SK-N-SH (cell line): Measurements from ENCODE around the gene MMP23B. TPM values are rescaled to one million over a fixed set of nuclear protein-coding genes. Genes with fewer than 3 reads are reported as not detected.
A peak's percentile ranks its signal among the peaks of the same experiment; 100 is the strongest.

Experiments
- CTCF ChIA-PET: fragments of 300-600, 350-600 bp; formaldehyde crosslinking; extraction: SDS; loops from one replicate; lab custom pipeline; 2021; lab: Yijun Ruan, JAX
- POLR2A ChIA-PET: fragments of 350-600 bp; sonication (Branson Sonifier 250); formaldehyde crosslinking; extraction: SDS; loops from one replicate; lab custom pipeline; 2020; ENCODE audit warnings: antibody characterized with exemption, inconsistent platforms; lab: Yijun Ruan, JAX
- DNase-seq: peaks from one replicate; pipeline ENCODE4 v3.0.0; 2012
- H2AFZ ChIP-seq: fragments of 200-600 bp; sonication (generic); 2 replicates; pipeline ENCODE4 v1.8.1; 2016; ENCODE audit warnings: antibody characterized with exemption, mild to moderate bottlenecking, low read depth
- H3F3A ChIP-seq: fragments of 200-600 bp; sonication (generic); replicated peaks from 2 replicates; pipeline ENCODE3; 2016; ENCODE audit warnings: antibody characterized with exemption, mild to moderate bottlenecking; ENCODE audit not compliant: insufficient read depth
- H3K27ac ChIP-seq, 2 experiments: fragments of 200-500 bp in 1 of 2; fragments of 200-600 bp in 1 of 2; sonication (Bioruptor generic) in 1 of 2; sonication (generic), shearing (Covaris generic) in 1 of 2; 2 replicates each; pipeline versions ENCODE4 v1.5.1 to v1.6.1; 2014 to 2016; ENCODE audit warnings: low read depth in 2 of 2, inconsistent platforms in 1 of 2, low read length in 1 of 2, mild to moderate bottlenecking in 1 of 2, mixed read lengths in 1 of 2
- H3K27me3 ChIP-seq: fragments of 200-600 bp; sonication (generic), shearing (Covaris generic); 2 replicates; pipeline ENCODE4 v1.6.1; 2016; ENCODE audit warnings: mixed run types; ENCODE audit not compliant: insufficient read depth
- H3K36me3 ChIP-seq, 2 experiments: fragments of 200-500 bp in 1 of 2; fragments of 200-600 bp in 1 of 2; sonication (Bioruptor generic) in 1 of 2; sonication (generic) in 1 of 2; replicated peaks in 1 of 2; 2 replicates each; pipeline versions ENCODE3 to v1.5.1; 2014 to 2016; ENCODE audit warnings: low read length in 1 of 2, mild to moderate bottlenecking in 1 of 2; ENCODE audit not compliant: insufficient read depth in 2 of 2, control insufficient read depth in 1 of 2
- H3K4me1 ChIP-seq, 2 experiments: fragments of 200-500 bp in 1 of 2; fragments of 200-600 bp in 1 of 2; sonication (Bioruptor generic) in 1 of 2; sonication (generic), shearing (Covaris generic) in 1 of 2; 2 replicates each; pipeline versions ENCODE4 v1.5.1 to v1.6.1; 2014 to 2016; ENCODE audit warnings: low read depth in 1 of 2, low read length in 1 of 2, mixed run types in 1 of 2; ENCODE audit not compliant: insufficient read depth in 2 of 2, control insufficient read depth in 1 of 2
- H3K4me2 ChIP-seq: fragments of 200-600 bp; sonication (generic), shearing (Covaris generic); 2 replicates; pipeline ENCODE4 v1.6.1; 2017; ENCODE audit warnings: mixed run types
- H3K4me3 ChIP-seq, 2 experiments: fragments of 200-500 bp in 1 of 2; fragments of 200-600 bp in 1 of 2; sonication (Bioruptor generic) in 1 of 2; sonication (generic), shearing (Covaris generic) in 1 of 2; 2 replicates each; pipeline versions ENCODE4 v1.5.1 to v1.8.1; 2014 to 2016; ENCODE audit warnings: low read depth in 2 of 2, inconsistent platforms in 1 of 2, low read length in 1 of 2, mild to moderate bottlenecking in 1 of 2, mixed read lengths in 1 of 2, moderate library complexity in 1 of 2
- H3K79me2 ChIP-seq: fragments of 200-600 bp; sonication (generic); 2 replicates; pipeline ENCODE4 v1.8.1; 2017; ENCODE audit warnings: mild to moderate bottlenecking; ENCODE audit not compliant: insufficient read depth
- H3K9ac ChIP-seq: fragments of 200-600 bp; sonication (generic); 2 replicates; pipeline ENCODE4 v1.6.1; 2017; ENCODE audit warnings: mixed run types
- H3K9me2 ChIP-seq: fragments of 200-600 bp; sonication (generic); 2 replicates; pipeline ENCODE4 v1.6.1; 2017; ENCODE audit warnings: mixed run types
- H3K9me3 ChIP-seq: fragments of 200-600 bp; sonication (generic); 2 replicates; pipeline ENCODE4 v1.6.1; 2017; ENCODE audit warnings: mixed run types, mild to moderate bottlenecking, moderate library complexity
- H4K20me1 ChIP-seq: fragments of 200-600 bp; sonication (generic); 2 replicates; pipeline ENCODE4 v1.6.1; 2017; ENCODE audit warnings: mild to moderate bottlenecking, mixed run types; ENCODE audit not compliant: insufficient read depth
- FOSL2 ChIP-seq: IDR thresholded peaks from 2 replicates; pipeline ENCODE4 v1.4.0; 2012; ENCODE audit warnings: low read depth, mild to moderate bottlenecking, moderate library complexity, borderline replicate concordance
- FOXJ3 ChIP-seq: sonication (generic); formaldehyde crosslinking; IDR thresholded peaks from 2 replicates; pipeline ENCODE4 v1.5.1; 2020; ENCODE audit warnings: mild to moderate bottlenecking, missing genetic modification reagents
- FOXM1 ChIP-seq: IDR thresholded peaks from 2 replicates; pipeline ENCODE4 v1.4.0; 2012; ENCODE audit warnings: low read depth, mild to moderate bottlenecking
- GATA2 ChIP-seq: sonication (generic); formaldehyde crosslinking; IDR thresholded peaks from 2 replicates; pipeline ENCODE4 v1.5.0; 2020; ENCODE audit warnings: mild to moderate bottlenecking, missing genetic modification reagents
- JUND ChIP-seq: IDR thresholded peaks from 2 replicates; pipeline ENCODE4 v1.4.0; 2012
- NRF1 ChIP-seq: IDR thresholded peaks from 2 replicates; pipeline ENCODE4 v1.6.1; 2012; ENCODE audit warnings: low read depth, mild to moderate bottlenecking, low read length
- REST ChIP-seq: IDR thresholded peaks from 2 replicates; pipeline ENCODE4 v1.6.1; 2012; ENCODE audit warnings: mild to moderate bottlenecking, low read depth, low read length, moderate library complexity
- TEAD4 ChIP-seq: IDR thresholded peaks from 2 replicates; pipeline ENCODE4 v1.4.0; 2012; ENCODE audit warnings: mild to moderate bottlenecking, borderline replicate concordance; ENCODE audit not compliant: insufficient read depth
- USF1 ChIP-seq: IDR thresholded peaks from 2 replicates; pipeline ENCODE4 v1.4.0; 2012; ENCODE audit warnings: low read depth, borderline replicate concordance
- YY1 ChIP-seq: IDR thresholded peaks from 2 replicates; pipeline ENCODE4 v1.4.0; 2012; ENCODE audit warnings: low read depth, mild to moderate bottlenecking
- WGBS: methylation state at CpG from one replicate; pipeline ENCODE4 v1.1.6; 2017; ENCODE audit warnings: low lambda C conversion rate; 5-methylcytosine and 5-hydroxymethylcytosine counted together
- polyA plus RNA-seq, 3 experiments: library from polyadenylated mRNA; depleted of rRNA; stranded (reverse); fragments of >200 nt; gene quantifications; 2 replicates each; pipeline ENCODE4 v1.2.3, GENCODE V29; 2012
- TF ChIP-seq, protein P1 (sequence below): IDR thresholded peaks from 2 replicates; pipeline ENCODE4 v1.4.0; 2012; ENCODE audit warnings: low read depth, borderline replicate concordance
- TF ChIP-seq, protein P2 (sequence below): IDR thresholded peaks from 2 replicates; pipeline ENCODE4 v1.4.0; 2012; ENCODE audit warnings: low read depth
- TF ChIP-seq, protein P3 (sequence below): fragments of 150-350 bp; IDR thresholded peaks from 2 replicates; pipeline ENCODE4 v1.6.1; 2016; ENCODE audit warnings: mild to moderate bottlenecking, low read depth, low read length

The MMP23B gene
- polyA plus RNA-seq, 1 of the 3 experiments (the other 2 are of a cell fraction): 1.2 TPM

DNA sequence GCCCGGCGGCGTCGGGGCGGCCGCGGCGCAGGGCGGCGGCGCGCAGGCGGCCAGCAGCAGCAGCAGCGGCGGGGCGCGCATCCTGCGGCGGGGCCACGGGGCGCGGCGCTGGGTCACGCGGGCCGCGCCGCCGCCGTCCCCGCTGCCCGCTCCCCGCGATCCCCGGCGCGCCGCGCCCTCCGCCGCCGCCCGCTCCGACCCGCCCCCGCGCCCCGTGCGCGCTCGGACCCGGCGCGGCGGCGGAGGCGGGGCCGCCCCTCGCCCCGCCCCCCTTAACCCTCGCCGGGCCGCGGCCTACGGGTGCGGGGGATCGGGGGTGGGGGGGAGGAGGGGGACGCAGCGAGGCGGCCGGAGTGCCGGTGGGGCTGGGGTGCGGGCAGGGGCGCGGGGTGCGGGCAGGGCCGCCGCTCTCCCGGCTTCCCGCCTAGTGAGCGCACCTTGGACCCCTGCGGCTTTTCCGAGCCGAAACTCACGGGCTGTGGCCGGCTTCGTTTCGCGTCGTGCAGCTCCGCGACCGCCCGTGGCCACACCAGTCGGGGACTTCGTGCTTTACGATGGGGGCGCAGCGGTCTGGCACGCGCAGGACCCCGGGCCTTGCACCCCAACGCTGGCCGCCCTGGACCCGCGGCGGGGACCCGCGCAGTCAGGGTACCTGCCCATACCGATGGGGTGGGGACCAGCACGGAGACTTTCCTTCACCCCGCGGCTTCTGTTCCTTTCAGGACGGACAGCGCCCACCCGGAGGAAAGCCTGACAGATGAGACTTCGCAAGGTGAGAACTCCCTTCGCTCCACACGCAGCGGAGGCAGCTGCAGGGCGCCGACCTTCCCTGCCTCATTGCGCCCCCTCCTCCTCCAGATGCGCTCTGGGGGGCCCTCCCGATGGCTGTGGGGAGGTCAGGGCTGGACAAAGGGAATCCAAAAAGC is 31.8 kb upstream of the MMP23B start, which contains the start of gene FNDC10:
Gene FNDC10 (minus strand): TSS at position 201 of the 926 bp plus-strand sequence. CDS start 120 bp downstream, at position 81.
- peak within 1 kb of the TSS; percentile 78; the same call in 1 of the 2 replicates for H3K4me2 ChIP-seq
- no peaks in the 10 kb centered on the region for H3F3A ChIP-seq
- no peaks in the 10 kb centered on the region for H3K9me2 ChIP-seq
- no peaks in the 10 kb centered on the region for H3K9me3 ChIP-seq
- H3K9ac ChIP-seq: no peak within 1 kb of the TSS
- 0 out of 2 replicates have a peak within 1 kb of the TSS, but pooled peaks have one; percentile 51 for H2AFZ ChIP-seq
- no peak within 1 kb of the TSS for H3K27ac ChIP-seq
- no peaks in the 10 kb centered on the region; the same call in 1 of the 2 replicates for H4K20me1 ChIP-seq
- TF ChIP-seq FOXM1: no peak
- no peak for TF ChIP-seq YY1
- TF ChIP-seq REST: peak; percentile 38; the same call in 1 of the 2 replicates
- TF ChIP-seq, protein P1, sequence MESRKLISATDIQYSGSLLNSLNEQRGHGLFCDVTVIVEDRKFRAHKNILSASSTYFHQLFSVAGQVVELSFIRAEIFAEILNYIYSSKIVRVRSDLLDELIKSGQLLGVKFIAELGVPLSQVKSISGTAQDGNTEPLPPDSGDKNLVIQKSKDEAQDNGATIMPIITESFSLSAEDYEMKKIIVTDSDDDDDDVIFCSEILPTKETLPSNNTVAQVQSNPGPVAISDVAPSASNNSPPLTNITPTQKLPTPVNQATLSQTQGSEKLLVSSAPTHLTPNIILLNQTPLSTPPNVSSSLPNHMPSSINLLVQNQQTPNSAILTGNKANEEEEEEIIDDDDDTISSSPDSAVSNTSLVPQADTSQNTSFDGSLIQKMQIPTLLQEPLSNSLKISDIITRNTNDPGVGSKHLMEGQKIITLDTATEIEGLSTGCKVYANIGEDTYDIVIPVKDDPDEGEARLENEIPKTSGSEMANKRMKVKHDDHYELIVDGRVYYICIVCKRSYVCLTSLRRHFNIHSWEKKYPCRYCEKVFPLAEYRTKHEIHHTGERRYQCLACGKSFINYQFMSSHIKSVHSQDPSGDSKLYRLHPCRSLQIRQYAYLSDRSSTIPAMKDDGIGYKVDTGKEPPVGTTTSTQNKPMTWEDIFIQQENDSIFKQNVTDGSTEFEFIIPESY: no peak
- no peaks in the 10 kb centered on the region for H3K79me2 ChIP-seq
- no peaks in the 10 kb centered on the region for H3K36me3 ChIP-seq
- ChIA-PET CTCF (no interaction called here), POLR2A (interaction anchor here (1.3 kb wide), 1 partner anchor 15 kb away, joined by 3 read pairs; the partner anchor contains the start of gene MIB2)
- H3K4me1 ChIP-seq: peaks cover 0 to 22% of the 10 kb centered on the region in 2 experiments; a peak in 1 of 4 replicates
- no peaks in the 10 kb centered on the region for H3K27me3 ChIP-seq
- peak within 1 kb of the TSS; percentile 56; a peak in 3 of 4 replicates for H3K4me3 ChIP-seq
- DNase-seq: peak; percentile 92
- WGBS: 22% methylated on average over 40 of the region's 125 CpGs

DNA sequence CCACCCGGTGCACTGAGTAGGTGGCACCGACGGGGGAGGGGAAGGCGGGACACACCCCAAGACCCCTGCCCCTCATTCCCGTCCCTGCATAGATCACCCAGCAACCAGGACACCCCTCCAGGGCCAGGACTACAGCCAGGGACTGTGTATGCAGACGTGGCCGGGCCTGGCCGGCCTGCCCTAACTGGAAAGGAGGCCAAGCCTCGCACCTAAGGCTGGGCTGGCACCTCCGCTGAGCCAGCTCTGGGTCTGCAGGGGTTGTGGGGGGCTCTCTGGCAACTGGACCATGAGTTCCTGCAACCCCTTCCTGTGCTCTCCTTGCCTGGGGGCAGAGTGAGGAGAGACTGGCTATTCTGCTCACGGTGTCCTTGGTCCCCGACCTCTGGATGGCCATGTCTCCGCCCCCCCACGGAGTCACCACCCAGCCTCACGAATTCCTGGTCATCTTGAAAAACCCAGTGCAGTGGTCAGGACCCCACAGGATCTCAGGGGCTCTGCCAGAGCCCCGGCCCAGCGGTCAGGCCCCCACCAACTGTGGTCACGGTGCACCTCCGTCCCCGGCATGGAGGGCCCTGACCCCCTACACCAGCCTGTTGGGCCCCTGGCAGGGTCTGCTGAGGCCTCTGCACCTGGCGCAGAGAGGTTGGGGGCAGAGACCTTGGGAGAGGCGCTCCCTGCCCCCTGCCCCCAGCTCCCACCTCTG is 31.0 kb upstream of the MMP23B start:
- Histone ChIP-seq H3K4me3 (peak overlapping the region; percentile 56; a peak in 3 of 4 replicates), H3K4me2 (peak overlapping the region; percentile 78; the same call in 1 of the 2 replicates), H3K9me3 (no peaks in the 10 kb centered on the region), H3K9ac (no peak overlapping the region), H3K79me2 (no peaks in the 10 kb centered on the region), H2AFZ (no peak overlapping the region), H4K20me1 (no peaks in the 10 kb centered on the region; the same call in 1 of the 2 replicates), H3F3A (no peaks in the 10 kb centered on the region), H3K27ac (no peak overlapping the region), H3K36me3 (no peaks in the 10 kb centered on the region), H3K9me2 (no peaks in the 10 kb centered on the region), H3K4me1 (peaks cover 0 to 22% of the 10 kb centered on the region in 2 experiments; a peak in 1 of 4 replicates), H3K27me3 (no peaks in the 10 kb centered on the region)
- ChIA-PET POLR2A (interaction anchor here (1.3 kb wide), 1 partner anchor 15 kb away, joined by 3 read pairs; the partner anchor contains the start of gene MIB2), CTCF (no interaction called here)
- DNase-seq: peak; percentile 48
- 97% methylated on average over 6 of the region's 22 CpGs for WGBS
- TF ChIP-seq, protein P2, sequence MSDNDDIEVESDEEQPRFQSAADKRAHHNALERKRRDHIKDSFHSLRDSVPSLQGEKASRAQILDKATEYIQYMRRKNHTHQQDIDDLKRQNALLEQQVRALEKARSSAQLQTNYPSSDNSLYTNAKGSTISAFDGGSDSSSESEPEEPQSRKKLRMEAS: no peak
- TF ChIP-seq USF1 (no peak), JUND (no peak), FOXJ3 (CRISPR knock-in tag) (no peak), GATA2 (CRISPR knock-in tag) (no peak), NRF1 (no peak), TEAD4 (no peak), FOXM1 (no peak), FOSL2 (no peak)
- TF ChIP-seq, protein P3, sequence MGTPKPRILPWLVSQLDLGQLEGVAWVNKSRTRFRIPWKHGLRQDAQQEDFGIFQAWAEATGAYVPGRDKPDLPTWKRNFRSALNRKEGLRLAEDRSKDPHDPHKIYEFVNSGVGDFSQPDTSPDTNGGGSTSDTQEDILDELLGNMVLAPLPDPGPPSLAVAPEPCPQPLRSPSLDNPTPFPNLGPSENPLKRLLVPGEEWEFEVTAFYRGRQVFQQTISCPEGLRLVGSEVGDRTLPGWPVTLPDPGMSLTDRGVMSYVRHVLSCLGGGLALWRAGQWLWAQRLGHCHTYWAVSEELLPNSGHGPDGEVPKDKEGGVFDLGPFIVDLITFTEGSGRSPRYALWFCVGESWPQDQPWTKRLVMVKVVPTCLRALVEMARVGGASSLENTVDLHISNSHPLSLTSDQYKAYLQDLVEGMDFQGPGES: no peak
